Activated CD4-positive, alpha-beta T cell treated with anti-CD3 and anti-CD28 coated beads for 1 hour (primary cell): ENCODE results near the gene NPFFR2.
"Not testable (repeated sequence)": the region's sequence is repeated elsewhere in the genome, so short reads cannot be mapped to it uniquely, and the experiment has no call there.

ENCODE experiments used
- DNase-seq: peaks from one replicate; pipeline ENCODE4 v3.0.0-alpha.2; 2020

NPFFR2 gene

GRCh38 chr4:72031868-72032608, at the start of gene NPFFR2:
Gene NPFFR2 (plus strand): TSS chr4:72032000. CDS start chr4:72128592, 96,592 bp downstream.
- no peak for DNase-seq

GRCh38 chr4:71992571-71993312, 39.1 kb upstream of the NPFFR2 start:
- DNase-seq = no peak

- no peak for DNase-seq
These were observed 37.2 kb upstream of the NPFFR2 start for GRCh38 chr4:71994559-71994958.

- no peak for DNase-seq
These were observed 36.5 kb upstream of the NPFFR2 start for GRCh38 chr4:71995297-71995696.

- no peak for DNase-seq
These were observed 25.2 kb upstream of the NPFFR2 start for GRCh38 chr4:72006586-72006985.

- DNase-seq = no peak
These were observed 19.9 kb upstream of the NPFFR2 start for GRCh38 chr4:72011906-72012305.

- DNase-seq = no peak
These were observed 15.8 kb upstream of the NPFFR2 start for GRCh38 chr4:72016011-72016410.

- DNase-seq = no peak
These were observed 12.1 kb upstream of the NPFFR2 start for GRCh38 chr4:72019688-72020087.

GRCh38 chr4:72022553-72022952, 9.2 kb upstream of the NPFFR2 start:
- DNase-seq = no peak

GRCh38 chr4:72055566-72055965, 23.8 kb downstream of the NPFFR2 start:
- DNase-seq = no peak

- DNase-seq = no peak
These were observed 31.9 kb downstream of the NPFFR2 start for GRCh38 chr4:72063726-72064125.

- DNase-seq = no peak
These were observed 35.3 kb downstream of the NPFFR2 start for GRCh38 chr4:72067051-72067450.

GRCh38 chr4:72073816-72074215, 42.0 kb downstream of the NPFFR2 start:
- no peak for DNase-seq

- no peak for DNase-seq
These were observed 44.8 kb downstream of the NPFFR2 start for GRCh38 chr4:72076562-72076961.

GRCh38 chr4:72077346-72077745, 45.5 kb downstream of the NPFFR2 start:
- no peak for DNase-seq

GRCh38 chr4:72084587-72085011, 52.8 kb downstream of the NPFFR2 start:
- no peak for DNase-seq

- DNase-seq = not testable (repeated sequence)
These were observed 58.8 kb downstream of the NPFFR2 start for GRCh38 chr4:72090606-72091005.

GRCh38 chr4:72094059-72094797, 62.4 kb downstream of the NPFFR2 start:
- no peak for DNase-seq

- no peak for DNase-seq
These were observed 75.7 kb downstream of the NPFFR2 start for GRCh38 chr4:72107456-72107855.

GRCh38 chr4:72109364-72109763, 77.6 kb downstream of the NPFFR2 start:
- DNase-seq = no peak

- DNase-seq = no peak
These were observed 78.2 kb downstream of the NPFFR2 start for GRCh38 chr4:72109959-72110497.

- no peak for DNase-seq
These were observed 79.1 kb downstream of the NPFFR2 start for GRCh38 chr4:72110886-72111285.

- DNase-seq = no peak
These were observed 80.1 kb downstream of the NPFFR2 start for GRCh38 chr4:72111863-72112262.
